ENCODE measurements around the gene YES1. TPM values are rescaled to one million over a fixed set of nuclear protein-coding genes. Genes with fewer than 3 reads are reported as not detected.
A peak's percentile ranks its signal among the peaks of the same experiment; 100 is the strongest.

The YES1 gene
- total and polyA plus RNA-seq, 2 of the 13 experiments (the other 11 are each of a cell fraction or from before 2014, with no cell fraction given): 17.2 to 70.8 TPM

GRCh38 chr18:840023-840408, 28.0 kb upstream of the YES1 start:
- no peak overlapping the region for H3K9ac ChIP-seq (ENCODE audit: insufficient read depth, low read depth, low read length)
- H4K20me1 ChIP-seq (ENCODE audit: insufficient read depth, low read length): no peaks in the 10 kb centered on the region
- no peaks in the 10 kb centered on the region for H3K79me2 ChIP-seq (ENCODE audit: insufficient read depth, low read length)
- no peak for FAIRE-seq
- no peak overlapping the region for H3K27ac ChIP-seq (ENCODE audit: extremely low read length, insufficient read depth, low read length)
- ATAC-seq: no peak
- ChIA-PET POLR2A (interaction anchor here (0.9 to 1.3 kb wide), 2 partner anchors 27 to 127 kb away, joined by 4 to 5 read pairs; no protein-coding TSS in a partner anchor), CTCF (ENCODE audit: low intra/inter-chr PET ratio, low total read pairs) (interaction anchor here (1.3 to 2.2 kb wide), 3 partner anchors 98 to 216 kb away, joined by 6 to 34 read pairs (median 6); partner anchors contain the start of gene ENOSF1)
- no peak for DNase-seq (ENCODE audit: low spot score)
- peak overlapping the region; percentile 90 for H3K4me2 ChIP-seq (ENCODE audit: low read depth, low read length)
- intact Hi-C loops (cut with micrococcal nuclease; ENCODE audit: unreplicated experiment): no loop called here
- no TSS peak for BruUV-seq (replicated peaks)
- no peak overlapping the region for H2AFZ ChIP-seq (ENCODE audit: low read length)
- peaks cover 54% of the 10 kb centered on the region for H3K4me1 ChIP-seq (ENCODE audit: insufficient read depth, low read length)
- 41% methylated on average over 1 of the region's 1 CpG for WGBS (ENCODE audit: low lambda C conversion rate)
- no peaks in the 10 kb centered on the region for H3K9me3 ChIP-seq (ENCODE audit: low read length)
- H3K27me3 ChIP-seq (ENCODE audit: control insufficient read depth in 1 of 2, insufficient read depth in 2 of 2, low read length in 2 of 2): 0 out of 5 replicates have a peak, but pooled peaks cover 0 to 3% of the 10 kb centered on the region in 2 experiments
- H3K36me3 ChIP-seq (replicated peaks in 1 of 2; ENCODE audit: control insufficient read depth in 1 of 2, insufficient read depth in 2 of 2, low read length in 2 of 2): no peaks in the 10 kb centered on the region
- H3K4me3 ChIP-seq (replicated peaks in 1 of 3; ENCODE audit: insufficient read depth in 1 of 3, low read depth in 2 of 3, low read length in 3 of 3): no peak overlapping the region
- in situ Hi-C loops (cut with HindIII; ENCODE audit: extremely low pct_ligation_motif_present, low pct_unique_long_range_greater_than_20kb): loop anchor here (25.0 kb wide), 1 partner anchor 228 kb away; no protein-coding TSS in a partner anchor
- no peak for TF ChIP-seq PHF21A (CRISPR knock-in tag; IDR thresholded peaks at IDR 0.05)
- TF ChIP-seq ZBTB3 (CRISPR knock-in tag; IDR thresholded peaks at IDR 0.05; ENCODE audit: borderline replicate concordance, low read depth): no peak
- no peak for TF ChIP-seq MLXIP (CRISPR knock-in tag; IDR thresholded peaks at IDR 0.05; ENCODE audit: borderline replicate concordance)
- TF ChIP-seq ISL2 (CRISPR knock-in tag; IDR thresholded peaks at IDR 0.05): no peak
- no peak for TF ChIP-seq TSC22D2 (CRISPR knock-in tag; IDR thresholded peaks at IDR 0.05; ENCODE audit: borderline replicate concordance)
- no peak for TF ChIP-seq ZNF556 (CRISPR knock-in tag; IDR thresholded peaks at IDR 0.05; ENCODE audit: borderline replicate concordance)
- no peak for TF ChIP-seq ZNF33B (CRISPR knock-in tag; IDR thresholded peaks at IDR 0.05)
- TF ChIP-seq ZNF232 (CRISPR knock-in tag; IDR thresholded peaks at IDR 0.05; ENCODE audit: borderline replicate concordance): no peak
- no peak for TF ChIP-seq GZF1 (CRISPR knock-in tag; IDR thresholded peaks at IDR 0.05)
- no peak for TF ChIP-seq KLF12 (CRISPR knock-in tag; IDR thresholded peaks at IDR 0.05; ENCODE audit: borderline replicate concordance)
- no peak for TF ChIP-seq ASH2L (IDR thresholded peaks at IDR 0.05; ENCODE audit: insufficient read length, low read depth, low read length)
- TF ChIP-seq PLRG1 (conservative IDR thresholded peaks at IDR 0.05): no peak
- no peak for TF ChIP-seq ZNF562 (CRISPR knock-in tag; IDR thresholded peaks at IDR 0.05; ENCODE audit: borderline replicate concordance)
- TF ChIP-seq KLF15 (CRISPR knock-in tag; IDR thresholded peaks at IDR 0.05; ENCODE audit: borderline replicate concordance): no peak
- TF ChIP-seq HDAC6 (IDR thresholded peaks at IDR 0.05; ENCODE audit: low read depth, low read length): no peak
- TF ChIP-seq NR2F1 (CRISPR knock-in tag; IDR thresholded peaks at IDR 0.05): no peak
- TF ChIP-seq ZBTB37 (CRISPR knock-in tag; IDR thresholded peaks at IDR 0.05): no peak
- TF ChIP-seq ZUFSP (CRISPR knock-in tag; IDR thresholded peaks at IDR 0.05; ENCODE audit: borderline replicate concordance): no peak

Measured in HepG2 (cell line).